PC-9 (cell line): ENCODE data around the gene XAGE1A.

Experiments
- EZH2 ChIP-seq: fragments of 200-600 bp; sonication (generic); IDR thresholded peaks from 2 replicates; pipeline ENCODE4 v1.8.0; 2017; ENCODE audit warnings: antibody characterized with exemption, low read depth
- TF ChIP-seq, protein P1 (sequence below): fragments of 200-600 bp; sonication (generic); conservative IDR thresholded peaks from 2 replicates; pipeline ENCODE4 v1.6.1; 2017; ENCODE audit warnings: mixed run types, antibody characterized with exemption, mild to moderate bottlenecking, moderate library complexity

- TF ChIP-seq, protein P1, sequence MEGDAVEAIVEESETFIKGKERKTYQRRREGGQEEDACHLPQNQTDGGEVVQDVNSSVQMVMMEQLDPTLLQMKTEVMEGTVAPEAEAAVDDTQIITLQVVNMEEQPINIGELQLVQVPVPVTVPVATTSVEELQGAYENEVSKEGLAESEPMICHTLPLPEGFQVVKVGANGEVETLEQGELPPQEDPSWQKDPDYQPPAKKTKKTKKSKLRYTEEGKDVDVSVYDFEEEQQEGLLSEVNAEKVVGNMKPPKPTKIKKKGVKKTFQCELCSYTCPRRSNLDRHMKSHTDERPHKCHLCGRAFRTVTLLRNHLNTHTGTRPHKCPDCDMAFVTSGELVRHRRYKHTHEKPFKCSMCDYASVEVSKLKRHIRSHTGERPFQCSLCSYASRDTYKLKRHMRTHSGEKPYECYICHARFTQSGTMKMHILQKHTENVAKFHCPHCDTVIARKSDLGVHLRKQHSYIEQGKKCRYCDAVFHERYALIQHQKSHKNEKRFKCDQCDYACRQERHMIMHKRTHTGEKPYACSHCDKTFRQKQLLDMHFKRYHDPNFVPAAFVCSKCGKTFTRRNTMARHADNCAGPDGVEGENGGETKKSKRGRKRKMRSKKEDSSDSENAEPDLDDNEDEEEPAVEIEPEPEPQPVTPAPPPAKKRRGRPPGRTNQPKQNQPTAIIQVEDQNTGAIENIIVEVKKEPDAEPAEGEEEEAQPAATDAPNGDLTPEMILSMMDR = no peak
- TF ChIP-seq EZH2 = no peak
Observed at GRCh38 chrX:52544147-52544840, 48.7 kb downstream of the XAGE1A start.
